ENCODE data around the gene HOXA11. TPM values are rescaled to one million over a fixed set of nuclear protein-coding genes. Genes with fewer than 3 reads are reported as not detected.
A peak's percentile ranks its signal among the peaks of the same experiment; 100 is the strongest.

Gene HOXA11
- total RNA-seq, 1 donor from 2014 or later: 1.2 TPM

DNA sequence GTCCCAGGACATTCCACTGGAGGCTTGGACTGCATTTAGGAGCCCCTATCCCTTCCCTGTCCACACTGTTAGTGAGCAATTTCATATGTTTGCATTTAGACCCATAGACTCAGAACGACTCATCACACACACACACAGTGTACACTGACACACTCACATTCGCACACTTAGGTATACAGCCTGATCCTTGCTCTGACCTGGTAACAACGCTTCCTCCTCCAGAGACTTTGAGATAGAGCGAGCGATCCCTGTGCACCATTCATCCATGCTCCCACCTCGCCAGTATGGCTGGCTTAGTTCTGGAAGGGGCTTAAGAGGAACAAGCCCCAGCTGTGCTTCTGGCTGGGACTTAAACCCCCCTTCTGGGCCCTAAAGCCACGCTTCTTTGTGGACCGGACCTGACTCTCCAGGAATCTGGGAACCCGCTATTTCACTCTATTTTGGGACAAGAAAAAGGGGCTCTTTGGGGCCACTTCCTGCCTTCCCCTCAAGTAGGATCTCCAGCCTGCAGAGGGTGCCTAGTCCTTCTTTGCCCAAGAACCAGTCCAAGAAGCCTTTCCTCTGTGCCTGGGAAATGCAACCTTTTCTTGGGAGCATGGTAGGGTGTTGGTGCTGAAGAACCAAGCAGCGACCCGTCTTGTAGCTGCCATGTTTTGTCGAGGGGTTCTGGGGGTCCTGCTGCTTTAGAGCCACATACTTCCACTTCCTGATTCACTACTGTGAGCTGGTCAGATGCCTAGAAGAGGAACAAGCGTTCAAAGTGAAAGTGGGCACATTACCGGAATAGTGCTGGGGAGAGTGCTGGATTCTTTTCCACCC lies 15.9 kb upstream of the HOXA11 start:
- peaks cover 11% of the 10 kb centered on the region for H3K4me1 Mint-ChIP-seq (ENCODE audit: unreplicated experiment)
- DNase-seq (ENCODE audit: extremely low spot score, unreplicated experiment): peak; percentile 49
- no peaks in the 10 kb centered on the region for H3K36me3 Mint-ChIP-seq
- H3K27me3 Mint-ChIP-seq: peaks cover 95% of the 10 kb centered on the region
- peak overlapping the region; percentile 29 for H3K27ac Mint-ChIP-seq
- TF ChIP-seq, protein P1, sequence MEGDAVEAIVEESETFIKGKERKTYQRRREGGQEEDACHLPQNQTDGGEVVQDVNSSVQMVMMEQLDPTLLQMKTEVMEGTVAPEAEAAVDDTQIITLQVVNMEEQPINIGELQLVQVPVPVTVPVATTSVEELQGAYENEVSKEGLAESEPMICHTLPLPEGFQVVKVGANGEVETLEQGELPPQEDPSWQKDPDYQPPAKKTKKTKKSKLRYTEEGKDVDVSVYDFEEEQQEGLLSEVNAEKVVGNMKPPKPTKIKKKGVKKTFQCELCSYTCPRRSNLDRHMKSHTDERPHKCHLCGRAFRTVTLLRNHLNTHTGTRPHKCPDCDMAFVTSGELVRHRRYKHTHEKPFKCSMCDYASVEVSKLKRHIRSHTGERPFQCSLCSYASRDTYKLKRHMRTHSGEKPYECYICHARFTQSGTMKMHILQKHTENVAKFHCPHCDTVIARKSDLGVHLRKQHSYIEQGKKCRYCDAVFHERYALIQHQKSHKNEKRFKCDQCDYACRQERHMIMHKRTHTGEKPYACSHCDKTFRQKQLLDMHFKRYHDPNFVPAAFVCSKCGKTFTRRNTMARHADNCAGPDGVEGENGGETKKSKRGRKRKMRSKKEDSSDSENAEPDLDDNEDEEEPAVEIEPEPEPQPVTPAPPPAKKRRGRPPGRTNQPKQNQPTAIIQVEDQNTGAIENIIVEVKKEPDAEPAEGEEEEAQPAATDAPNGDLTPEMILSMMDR (conservative IDR thresholded peaks at IDR 0.05): no peak
- peak overlapping the region; percentile 86 for H3K4me3 Mint-ChIP-seq
- no peaks in the 10 kb centered on the region for H3K9me3 Mint-ChIP-seq

DNA sequence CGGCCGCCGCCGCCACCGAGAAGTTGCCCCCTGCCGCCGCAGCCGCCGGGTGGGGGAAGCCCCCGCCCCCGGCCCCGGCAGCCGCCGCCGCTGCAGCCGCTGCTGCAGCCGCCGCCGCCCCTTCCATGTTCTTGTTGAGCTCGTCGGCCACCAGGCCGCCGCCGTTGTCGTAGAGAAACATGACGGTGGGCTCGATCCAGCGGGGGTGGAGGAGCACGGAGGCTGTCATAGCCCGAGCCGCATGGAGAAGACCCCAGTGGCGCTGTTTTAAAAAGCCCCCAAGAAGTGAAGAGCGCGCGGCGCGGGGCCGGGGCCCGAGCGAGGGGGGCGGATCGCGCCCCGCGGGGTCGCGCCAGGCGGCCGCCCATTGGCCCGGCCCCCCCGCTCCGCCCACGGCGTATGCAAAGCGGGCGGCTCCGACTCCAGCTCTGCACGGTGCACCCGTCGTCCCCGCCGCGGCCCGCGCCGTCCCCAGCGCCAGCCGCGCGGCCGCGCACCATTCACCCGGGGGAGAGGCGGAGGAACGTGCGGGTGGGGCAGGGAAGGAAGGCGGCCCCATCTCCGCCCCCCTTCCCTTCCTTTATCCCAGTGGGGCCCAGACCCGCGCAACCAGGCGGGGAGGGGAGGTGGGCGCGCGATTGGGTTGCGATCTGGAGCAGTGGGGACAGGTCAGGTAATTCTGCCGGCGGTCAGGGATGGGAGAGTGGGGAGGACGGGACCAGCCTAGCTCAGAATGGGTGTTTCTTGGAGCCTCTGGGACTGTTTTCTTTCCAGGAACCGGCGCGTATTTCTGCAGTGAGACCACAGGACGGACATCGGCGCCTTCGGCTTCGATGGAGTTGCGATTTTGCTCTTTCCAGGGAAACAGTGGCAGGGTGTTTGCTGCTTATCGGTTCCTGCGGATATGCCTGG lies 15.1 kb upstream of the HOXA11 start, which contains the start of gene HOXA13:
HOXA13 (minus strand) TSS at position 243 of the 912 bp plus-strand sequence; CDS start at position 229, 14 bp downstream.
- no peaks in the 10 kb centered on the region for H3K36me3 Mint-ChIP-seq
- peak; percentile 69 for DNase-seq (ENCODE audit: extremely low spot score, unreplicated experiment)
- peak within 1 kb of the TSS; percentile 29 for H3K27ac Mint-ChIP-seq
- H3K4me3 Mint-ChIP-seq: peak within 1 kb of the TSS; percentile 89
- peaks cover 95% of the 10 kb centered on the region for H3K27me3 Mint-ChIP-seq
- TF ChIP-seq, protein P1 (conservative IDR thresholded peaks at IDR 0.05): no peak
- peaks cover 7% of the 10 kb centered on the region for H3K4me1 Mint-ChIP-seq (ENCODE audit: unreplicated experiment)
- H3K9me3 Mint-ChIP-seq: no peaks in the 10 kb centered on the region

DNA sequence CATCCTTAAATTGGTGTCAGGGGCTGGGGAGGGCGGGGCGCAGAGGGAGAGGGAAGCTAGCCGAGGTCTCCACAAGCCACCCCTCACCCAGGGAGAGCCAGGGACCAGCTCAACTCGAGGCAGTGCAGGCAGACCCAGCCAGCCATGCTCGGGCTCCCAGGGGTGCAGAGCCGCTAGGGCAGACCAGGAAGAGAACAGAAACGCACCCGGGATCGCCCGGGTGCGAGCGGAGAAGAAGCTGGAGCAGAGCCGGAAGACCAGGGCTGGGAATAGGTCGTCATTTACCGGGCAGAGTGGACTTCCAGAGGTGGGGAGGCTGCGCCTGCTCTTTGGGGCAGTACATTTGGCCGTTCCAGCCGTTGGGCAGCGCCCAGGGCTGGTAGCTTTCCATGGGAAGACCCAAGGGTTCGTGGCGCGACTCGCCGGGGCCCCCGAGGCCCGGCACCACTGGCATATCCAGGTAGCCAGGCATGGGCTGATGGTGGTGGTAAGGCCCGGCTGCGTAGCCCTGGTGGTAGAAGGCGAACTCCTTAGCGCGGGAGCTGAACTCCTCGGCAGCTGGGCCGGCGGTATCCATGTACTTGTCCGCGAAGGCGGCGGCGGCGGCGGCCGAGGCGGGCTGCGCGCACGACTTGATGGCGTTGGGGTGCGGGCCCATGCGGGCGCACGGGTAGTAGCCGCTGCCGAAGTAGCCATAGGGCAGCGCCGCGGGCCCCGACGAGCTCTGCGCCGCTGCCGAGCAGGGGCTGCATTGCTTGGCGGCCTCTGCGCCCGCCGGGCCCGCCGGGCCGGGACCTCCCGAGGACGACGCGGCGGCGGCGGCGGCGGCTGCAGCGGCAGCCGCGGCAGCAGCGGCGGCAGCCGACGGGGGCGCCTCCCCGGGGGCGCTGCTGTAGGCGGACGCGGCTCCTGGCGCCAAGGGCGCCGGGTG lies 14.1 kb upstream of the HOXA11 start:
- Mint-ChIP-seq H3K9me3 (no peaks in the 10 kb centered on the region), H3K36me3 (no peaks in the 10 kb centered on the region), H3K27ac (no peak overlapping the region), H3K27me3 (peaks cover 95% of the 10 kb centered on the region), H3K4me1 (ENCODE audit: unreplicated experiment) (peaks cover 7% of the 10 kb centered on the region), H3K4me3 (peak overlapping the region; percentile 80)
- DNase-seq (ENCODE audit: extremely low spot score, unreplicated experiment): peak; percentile 69
- TF ChIP-seq, protein P1 (conservative IDR thresholded peaks at IDR 0.05): peak; percentile 19

DNA sequence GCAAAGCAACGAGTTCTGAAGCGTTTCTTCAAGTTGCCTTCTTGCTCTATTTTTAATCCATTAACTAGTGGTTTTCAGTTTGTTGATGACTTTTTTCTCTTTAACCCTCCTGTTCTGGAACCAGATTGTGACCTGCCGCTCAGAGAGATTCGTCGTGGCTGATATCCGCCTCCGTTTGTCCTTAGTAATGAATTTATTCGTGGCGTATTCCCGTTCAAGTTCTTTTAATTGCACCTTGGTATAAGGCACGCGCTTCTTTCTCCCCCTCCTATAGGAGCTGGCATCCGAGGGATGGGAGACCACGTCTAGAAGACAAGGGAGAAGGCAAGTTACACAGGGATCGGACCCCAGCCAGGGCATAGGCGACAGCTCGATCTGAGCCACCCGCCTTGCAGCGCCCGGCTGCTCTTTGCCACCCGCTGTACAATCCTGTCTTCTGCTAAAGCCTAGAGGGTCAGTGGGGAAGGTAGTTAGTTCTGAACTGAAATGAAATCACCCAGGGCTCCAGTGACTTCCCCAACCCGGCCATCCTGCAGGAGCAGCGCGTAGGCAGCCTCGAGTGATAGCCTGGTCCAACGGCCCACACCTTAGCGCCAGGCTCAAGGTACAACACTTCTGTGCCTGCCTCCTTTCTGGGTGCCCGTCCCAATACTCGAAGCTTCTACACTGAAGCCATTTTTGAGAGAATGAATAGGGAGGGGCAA lies 13.3 kb upstream of the HOXA11 start:
- Mint-ChIP-seq H3K9me3 (no peaks in the 10 kb centered on the region), H3K27me3 (peaks cover 95% of the 10 kb centered on the region), H3K4me3 (peak overlapping the region; percentile 80), H3K36me3 (no peaks in the 10 kb centered on the region), H3K4me1 (ENCODE audit: unreplicated experiment) (peaks cover 7% of the 10 kb centered on the region), H3K27ac (no peak overlapping the region)
- TF ChIP-seq, protein P1 (conservative IDR thresholded peaks at IDR 0.05): no peak
- peak; percentile 62 for DNase-seq (ENCODE audit: extremely low spot score, unreplicated experiment)

All from type B pancreatic cell (in vitro differentiated cells).